Trophoblast cell (in vitro differentiated cells and primary cell): ENCODE results near the gene FOXRED1.
"Not testable (repeated sequence)": the region's sequence is repeated elsewhere in the genome, so short reads cannot be mapped to it uniquely, and the experiment has no call there.

Experiments
- DNase-seq, 2 donors: peaks; one replicate each; pipeline ENCODE4 v3.0.0-alpha.2; 2016
- H2AFZ ChIP-seq: 2 replicates; pipeline ENCODE4 v1.6.1; 2013; ENCODE audit warnings: low read length, moderate library complexity, mild to moderate bottlenecking; ENCODE audit not compliant: insufficient read depth, poor library complexity
- H2AK5ac ChIP-seq: 2 replicates; pipeline ENCODE4 v1.6.1; 2013; ENCODE audit warnings: mild to moderate bottlenecking, low read length
- H2BK120ac ChIP-seq: 2 replicates; pipeline ENCODE4 v1.6.1; 2013; ENCODE audit warnings: low read length, mild to moderate bottlenecking, moderate library complexity; ENCODE audit not compliant: insufficient read depth, poor library complexity
- H2BK12ac ChIP-seq: 2 replicates; pipeline ENCODE4 v1.6.1; 2013; ENCODE audit warnings: mild to moderate bottlenecking, low read length, moderate library complexity
- H2BK5ac ChIP-seq: 2 replicates; pipeline ENCODE4 v1.6.1; 2013; ENCODE audit warnings: low read length, low read depth, moderate library complexity, mild to moderate bottlenecking; ENCODE audit not compliant: poor library complexity
- H3K14ac ChIP-seq: 2 replicates; pipeline ENCODE4 v1.6.1; 2013; ENCODE audit warnings: mild to moderate bottlenecking, low read length
- H3K18ac ChIP-seq: 2 replicates; pipeline ENCODE4 v1.6.1; 2013; ENCODE audit warnings: mild to moderate bottlenecking, low read length
- H3K23ac ChIP-seq: 2 replicates; pipeline ENCODE4 v1.6.1; 2013; ENCODE audit warnings: low read length
- H3K27ac ChIP-seq: 2 replicates; pipeline ENCODE4 v1.5.1; 2013; ENCODE audit warnings: low read depth, mild to moderate bottlenecking, inconsistent platforms, low read length, moderate library complexity
- H3K27me3 ChIP-seq: 2 replicates; pipeline ENCODE4 v1.6.1; 2013; ENCODE audit warnings: inconsistent platforms, mild to moderate bottlenecking, low read length, moderate library complexity; ENCODE audit not compliant: insufficient read depth
- H3K36me3 ChIP-seq, 2 experiments: 1 replicate in 1 of 2; 2 replicates in 1 of 2; pipeline ENCODE4 v1.6.1; 2013; ENCODE audit warnings: low read length in 2 of 2, mild to moderate bottlenecking in 2 of 2, moderate library complexity in 1 of 2; ENCODE audit not compliant: insufficient read depth in 2 of 2, control insufficient read depth in 1 of 2
- H3K4ac ChIP-seq: 2 replicates; pipeline ENCODE4 v1.6.1; 2013; ENCODE audit warnings: low read depth, mild to moderate bottlenecking, low read length, moderate library complexity
- H3K4me1 ChIP-seq, 2 experiments: 1 replicate in 1 of 2; 2 replicates in 1 of 2; pipeline ENCODE4 v1.6.1; 2013; ENCODE audit warnings: low read length in 2 of 2, mild to moderate bottlenecking in 2 of 2, moderate library complexity in 1 of 2; ENCODE audit not compliant: insufficient read depth in 2 of 2, control insufficient read depth in 1 of 2
- H3K4me2 ChIP-seq: 2 replicates; pipeline ENCODE4 v1.6.1; 2013; ENCODE audit warnings: inconsistent platforms, mild to moderate bottlenecking, low read length, moderate library complexity
- H3K4me3 ChIP-seq: 2 replicates; pipeline ENCODE4 v1.5.1; 2013; ENCODE audit warnings: mild to moderate bottlenecking, low read depth, low read length, inconsistent platforms
- H3K79me1 ChIP-seq: one replicate; pipeline ENCODE4 v1.6.1; 2013; ENCODE audit warnings: low read length
- H3K79me2 ChIP-seq: 2 replicates; pipeline ENCODE4 v1.6.1; 2013; ENCODE audit warnings: low read length, mild to moderate bottlenecking; ENCODE audit not compliant: control insufficient read depth, insufficient read depth, poor library complexity
- H3K9ac ChIP-seq: 2 replicates; pipeline ENCODE4 v1.6.1; 2013; ENCODE audit warnings: mild to moderate bottlenecking, low read length
- H3K9me3 ChIP-seq: 2 replicates; pipeline ENCODE4 v1.6.1; 2013; ENCODE audit warnings: low read depth, mild to moderate bottlenecking, control low read depth, inconsistent platforms, low read length; ENCODE audit not compliant: insufficient read depth
- H4K12ac ChIP-seq: 2 replicates; pipeline ENCODE4 v1.6.1; 2013; ENCODE audit warnings: low read depth, mild to moderate bottlenecking, low read length, moderate library complexity
- H4K8ac ChIP-seq: 2 replicates; pipeline ENCODE4 v1.6.1; 2013; ENCODE audit warnings: low read depth, mild to moderate bottlenecking, low read length, moderate library complexity
- H4K91ac ChIP-seq: one replicate; pipeline ENCODE4 v1.6.1; 2013; ENCODE audit warnings: low read depth, mild to moderate bottlenecking, low read length, moderate library complexity
- WGBS: extraction: QIAGEN DNeasy Blood & Tissue Kit; methylation state at CpG from one replicate; pipeline ENCODE4 v1.1.7; 2013; ENCODE audit warnings: missing lambda C conversion rate; ENCODE audit not compliant: insufficient read length, insufficient coverage; ENCODE audit errors: extremely low coverage; 5-methylcytosine and 5-hydroxymethylcytosine counted together

FOXRED1 gene

DNA sequence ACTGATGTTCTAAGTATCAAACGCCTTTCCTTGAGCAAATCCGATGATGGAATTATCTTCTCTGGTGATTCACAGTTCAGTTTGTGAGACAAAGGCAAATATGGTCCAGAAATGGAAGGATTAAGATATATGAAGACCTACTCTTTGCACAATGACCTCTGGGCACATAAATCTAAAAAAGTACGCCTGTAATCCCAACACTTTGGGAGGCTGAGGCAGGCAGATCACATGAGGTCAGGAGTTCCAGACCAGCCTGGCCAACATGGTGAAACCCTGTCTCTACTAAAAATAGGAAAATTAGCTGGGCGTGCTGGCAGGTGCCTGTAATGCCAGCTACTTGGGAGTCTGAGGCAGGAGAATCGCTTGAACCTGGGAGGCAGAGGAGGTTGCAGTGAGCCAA is 13.4 kb upstream of the FOXRED1 start:
- not testable (repeated sequence) for H3K4me2 ChIP-seq, H3K27me3 ChIP-seq, H2BK5ac ChIP-seq, H2AK5ac ChIP-seq, H3K79me1 ChIP-seq, DNase-seq, H3K18ac ChIP-seq, H2AFZ ChIP-seq, H3K23ac ChIP-seq, H3K79me2 ChIP-seq, H3K4me1 ChIP-seq, H4K8ac ChIP-seq, H3K9ac ChIP-seq, H3K27ac ChIP-seq, H3K9me3 ChIP-seq, H2BK12ac ChIP-seq, H4K91ac ChIP-seq, H3K4ac ChIP-seq, H3K4me3 ChIP-seq, H2BK120ac ChIP-seq, H3K14ac ChIP-seq, H4K12ac ChIP-seq
- peaks cover 8 to 23% of the 10 kb centered on the region in 2 experiments for H3K36me3 ChIP-seq
- no CpG with 5 or more reads among the region's 5 CpGs for WGBS

DNA sequence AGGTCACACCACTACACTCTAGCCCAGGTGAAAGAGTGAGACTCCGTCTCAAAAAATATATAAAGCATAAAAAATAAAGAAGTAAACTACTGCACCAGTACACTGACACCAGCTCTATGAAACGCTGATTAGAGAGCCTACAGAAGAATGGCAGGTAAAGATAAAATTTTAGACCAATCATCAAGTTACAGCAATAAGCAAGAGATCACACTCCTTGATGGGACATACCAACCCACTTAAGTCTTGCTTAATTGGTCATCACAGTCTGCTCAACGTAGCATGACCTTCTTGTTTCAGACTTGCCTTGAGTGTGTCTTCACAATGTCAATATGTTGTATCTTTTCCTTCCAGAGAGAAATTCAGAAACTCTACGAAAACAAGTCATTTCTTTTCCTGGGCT is 12.7 kb upstream of the FOXRED1 start:
- no peak overlapping the region for H4K8ac ChIP-seq
- H3K4ac ChIP-seq = no peak overlapping the region
- no peak overlapping the region for H3K9ac ChIP-seq
- no peaks in the 10 kb centered on the region for H3K9me3 ChIP-seq
- H3K4me2 ChIP-seq = no peak overlapping the region
- no peak overlapping the region for H3K4me3 ChIP-seq
- H3K36me3 ChIP-seq = peaks cover 8 to 27% of the 10 kb centered on the region in 2 experiments
- H3K4me1 ChIP-seq = no peaks in the 10 kb centered on the region
- H3K27ac ChIP-seq = no peak overlapping the region
- no peaks in the 10 kb centered on the region for H3K79me2 ChIP-seq
- WGBS = no CpG with 5 or more reads among the region's 4 CpGs
- no peak overlapping the region for H3K14ac ChIP-seq
- H3K79me1 ChIP-seq = no peaks in the 10 kb centered on the region
- H3K27me3 ChIP-seq = no peaks in the 10 kb centered on the region
- no peak for DNase-seq
- H2BK5ac ChIP-seq = no peak overlapping the region
- H4K12ac ChIP-seq = no peak overlapping the region
- H2AK5ac ChIP-seq = no peak overlapping the region
- no peak overlapping the region for H3K18ac ChIP-seq
- H2BK120ac ChIP-seq = no peak overlapping the region
- no peak overlapping the region for H4K91ac ChIP-seq
- H3K23ac ChIP-seq = no peak overlapping the region
- no peak overlapping the region for H2AFZ ChIP-seq
- no peak overlapping the region for H2BK12ac ChIP-seq

DNA sequence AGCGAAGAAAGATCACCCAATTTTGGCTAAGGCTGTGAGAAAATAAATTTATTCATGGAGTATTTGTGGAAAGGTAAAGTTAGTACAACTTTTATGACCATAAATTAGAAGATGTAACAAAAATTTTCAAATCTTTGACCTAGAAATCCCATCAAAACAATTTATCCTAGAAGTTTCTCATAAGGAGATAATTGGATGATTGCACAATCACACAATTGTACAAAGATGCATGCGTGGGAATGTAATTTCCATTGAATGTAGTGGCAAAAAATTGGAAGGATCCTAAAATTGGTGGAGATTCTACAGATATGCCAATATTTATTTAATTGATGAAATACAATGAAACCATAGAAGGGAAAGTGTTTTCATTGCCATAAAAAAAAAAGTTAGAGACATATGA is 11.8 kb upstream of the FOXRED1 start:
- Histone ChIP-seq H3K79me1 (no peaks in the 10 kb centered on the region), H3K9me3 (no peaks in the 10 kb centered on the region), H2BK120ac (no peak overlapping the region), H2BK5ac (no peak overlapping the region), H3K18ac (no peak overlapping the region), H3K4me3 (no peak overlapping the region), H3K27ac (no peak overlapping the region), H3K14ac (no peak overlapping the region), H3K4me1 (no peaks in the 10 kb centered on the region), H2BK12ac (no peak overlapping the region), H3K36me3 (peaks cover 12 to 31% of the 10 kb centered on the region in 2 experiments), H3K4ac (no peak overlapping the region), H3K79me2 (no peaks in the 10 kb centered on the region), H3K23ac (no peak overlapping the region), H2AFZ (no peak overlapping the region), H4K91ac (no peak overlapping the region), H4K8ac (no peak overlapping the region), H2AK5ac (no peak overlapping the region), H3K9ac (no peak overlapping the region), H4K12ac (no peak overlapping the region), H3K27me3 (no peaks in the 10 kb centered on the region), H3K4me2 (no peak overlapping the region)
- DNase-seq = peak in 1 of 2 donors; percentile 27
- no CpG with 5 or more reads among the region's 2 CpGs for WGBS

DNA sequence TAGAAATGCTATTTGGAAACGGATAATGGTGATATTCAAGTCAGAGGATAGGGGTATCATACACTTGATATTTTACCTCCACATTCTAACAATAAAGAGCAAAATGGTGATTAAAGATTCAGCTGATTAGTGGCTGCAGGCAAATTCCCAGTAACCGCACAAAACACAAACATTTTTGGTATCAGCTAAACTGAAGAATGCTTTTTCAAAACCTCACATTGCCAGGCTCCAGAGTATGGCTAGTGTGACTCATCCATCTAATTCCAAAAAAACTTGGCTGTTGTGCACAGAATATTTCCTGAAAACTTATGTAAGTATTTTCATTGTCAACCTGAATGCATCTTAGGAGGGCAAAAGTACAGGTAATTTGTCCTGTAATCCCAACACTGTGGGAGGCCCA is 11.2 kb upstream of the FOXRED1 start:
- Histone ChIP-seq H3K4ac (no peak overlapping the region), H3K79me1 (no peaks in the 10 kb centered on the region), H3K9ac (no peak overlapping the region), H3K4me1 (no peaks in the 10 kb centered on the region), H3K23ac (no peak overlapping the region), H2AFZ (no peak overlapping the region), H3K4me2 (no peak overlapping the region), H4K12ac (no peak overlapping the region), H3K79me2 (no peaks in the 10 kb centered on the region), H2AK5ac (no peak overlapping the region), H3K14ac (no peak overlapping the region), H2BK120ac (no peak overlapping the region), H4K91ac (no peak overlapping the region), H3K18ac (no peak overlapping the region), H4K8ac (no peak overlapping the region), H3K36me3 (peaks cover 11 to 30% of the 10 kb centered on the region in 2 experiments), H2BK12ac (no peak overlapping the region), H3K4me3 (no peak overlapping the region), H3K9me3 (no peaks in the 10 kb centered on the region), H3K27ac (no peak overlapping the region), H2BK5ac (no peak overlapping the region), H3K27me3 (no peaks in the 10 kb centered on the region)
- no CpG with 5 or more reads among the region's 2 CpGs for WGBS
- peak; percentile 46 to 78 for DNase-seq
